Endothelial cell of umbilical vein (primary cell): ENCODE measurements around the gene PHACTR1. TPM values are rescaled to one million over a fixed set of nuclear protein-coding genes. Genes with fewer than 3 reads are reported as not detected.

Source experiments
- BruUV-seq: library from RNA; stranded (reverse); fragments of 400-500 nt; replicated peaks from 2 replicates; lab custom pipeline; 2021; lab: Mats Ljungman, UMichigan
- CTCF ChIA-PET: fragments of 300-600, 350-600 bp; sonication (Branson Sonifier 250); formaldehyde crosslinking; loops from one replicate; lab custom pipeline; 2021; ENCODE audit warnings: antibody characterized with exemption, inconsistent platforms; lab: Charles Lee
- POLR2A ChIA-PET: fragments of 300-600, 350-600 bp; sonication (Branson Sonifier 250); formaldehyde crosslinking; loops from one replicate; lab custom pipeline; 2021; ENCODE audit warnings: antibody characterized with exemption, inconsistent platforms; lab: Charles Lee
- DNase-seq: peaks from one replicate; pipeline ENCODE4 v3.0.0-alpha.2; 2011; ENCODE audit warnings: low read depth, low spot score
- FAIRE-seq: peaks from 2 replicates; lab custom pipeline; 2011; peaks lifted over from hg19 to GRCh38; lab: Jason Lieb, UNC
- H2AFZ ChIP-seq: 2 replicates; pipeline ENCODE4 v1.6.0; 2012; ENCODE audit warnings: low read depth, low read length, control low read depth, inconsistent platforms
- H3K27ac ChIP-seq: 2 replicates; pipeline ENCODE4 v1.5.1; 2011; ENCODE audit warnings: low read depth, mild to moderate bottlenecking, control low read depth, low read length, moderate library complexity; ENCODE audit not compliant: insufficient read depth
- H3K27me3 ChIP-seq, 2 experiments: 2 replicates each; pipeline versions ENCODE4 v1.6.0 to v1.6.1; 2011; ENCODE audit warnings: low read length in 2 of 2, mixed read lengths in 1 of 2; ENCODE audit not compliant: control insufficient read depth in 2 of 2, insufficient read depth in 2 of 2
- H3K36me3 ChIP-seq, 2 experiments: 2 replicates in 1 of 2; 3 replicates in 1 of 2; pipeline ENCODE4 v1.5.1; 2011; ENCODE audit warnings: low read length in 2 of 2, mild to moderate bottlenecking in 1 of 2, moderate library complexity in 1 of 2; ENCODE audit not compliant: control insufficient read depth in 2 of 2, insufficient read depth in 2 of 2; ENCODE audit errors: extremely low read depth in 1 of 2
- H3K4me1 ChIP-seq: 3 replicates; pipeline ENCODE4 v1.5.1; 2011; ENCODE audit warnings: mild to moderate bottlenecking, low read length; ENCODE audit not compliant: control insufficient read depth, insufficient read depth; ENCODE audit errors: extremely low read depth
- H3K4me2 ChIP-seq: 2 replicates; pipeline ENCODE4 v1.6.1; 2011; ENCODE audit warnings: low read length, control low read depth, mixed read lengths; ENCODE audit not compliant: insufficient read depth
- H3K4me3 ChIP-seq, 3 experiments: fragments of 200-600 bp in 1 of 3; sonication (generic), shearing (Covaris generic) in 1 of 3; replicated peaks in 1 of 3; 2 replicates each; pipeline ENCODE4 v1.5.1; 2011 to 2016; ENCODE audit warnings: control low read depth in 3 of 3, low read length in 3 of 3, mild to moderate bottlenecking in 2 of 3, inconsistent platforms in 1 of 3, low read depth in 1 of 3, moderate library complexity in 1 of 3; ENCODE audit not compliant: insufficient read depth in 1 of 3
- H3K79me2 ChIP-seq: 2 replicates; pipeline ENCODE4 v1.6.0; 2012; ENCODE audit warnings: low read length, inconsistent platforms; ENCODE audit not compliant: control insufficient read depth, insufficient read depth
- H3K9ac ChIP-seq: replicated peaks from 2 replicates; pipeline ENCODE3; 2011; ENCODE audit warnings: low read length, control low read depth; ENCODE audit not compliant: insufficient read depth; ENCODE audit errors: extremely low read depth
- H3K9me1 ChIP-seq: replicated peaks from 3 replicates; pipeline ENCODE4 v1.6.0; 2011; ENCODE audit warnings: mild to moderate bottlenecking, low read length; ENCODE audit not compliant: control insufficient read depth, insufficient read depth; ENCODE audit errors: extremely low read depth
- H3K9me3 ChIP-seq: replicated peaks from 2 replicates; pipeline ENCODE4 v1.5.1; 2012; ENCODE audit warnings: low read length, inconsistent platforms; ENCODE audit not compliant: control insufficient read depth, insufficient read depth
- H4K20me1 ChIP-seq: replicated peaks from 2 replicates; pipeline ENCODE3; 2011; ENCODE audit warnings: mild to moderate bottlenecking, low read length; ENCODE audit not compliant: control insufficient read depth, insufficient read depth; ENCODE audit errors: extremely low read depth
- CTCF ChIP-seq, 2 donors: IDR thresholded peaks; 1 replicate in 1 of 2; 2 replicates in 1 of 2; pipeline ENCODE4 v1.5.1; 2011; ENCODE audit warnings: low read length in 2 of 2, mild to moderate bottlenecking in 2 of 2, moderate library complexity in 2 of 2, control low read depth in 1 of 2, inconsistent platforms in 1 of 2, low read depth in 1 of 2; ENCODE audit not compliant: insufficient read depth in 1 of 2; ENCODE audit errors: extremely low read depth in 1 of 2
- EZH2 ChIP-seq: IDR thresholded peaks from 2 replicates; pipeline ENCODE4 v1.6.1; 2012; ENCODE audit warnings: borderline replicate concordance, low read depth, mild to moderate bottlenecking, moderate library complexity, low read length, inconsistent platforms; ENCODE audit not compliant: severe bottlenecking
- FOS ChIP-seq: IDR thresholded peaks from 2 replicates; pipeline ENCODE4 v1.6.1; 2011; ENCODE audit warnings: mild to moderate bottlenecking, low read length, moderate library complexity, borderline replicate concordance; ENCODE audit not compliant: insufficient read depth
- GATA2 ChIP-seq: IDR thresholded peaks from 2 replicates; pipeline ENCODE4 v1.7.0; 2011; ENCODE audit warnings: low read depth, mild to moderate bottlenecking, moderate library complexity, mixed read lengths, low read length; ENCODE audit not compliant: insufficient read length, insufficient read depth
- JUN ChIP-seq: IDR thresholded peaks from 2 replicates; pipeline ENCODE4 v1.6.1; 2011; ENCODE audit warnings: borderline replicate concordance, low read depth; ENCODE audit not compliant: insufficient read length, insufficient read depth
- MYC ChIP-seq: IDR thresholded peaks from one replicate; pipeline ENCODE4 v1.6.1; 2011; ENCODE audit warnings: mild to moderate bottlenecking, low read depth, low read length
- POLR2A ChIP-seq: IDR thresholded peaks from 2 replicates; pipeline ENCODE4 v1.6.1; 2012; ENCODE audit warnings: low read depth, mild to moderate bottlenecking, control low read depth, low read length
- POLR2AphosphoS5 ChIP-seq: IDR thresholded peaks from 2 replicates; pipeline ENCODE4 v1.6.1; 2012; ENCODE audit warnings: low read depth, mild to moderate bottlenecking, control low read depth, low read length, moderate library complexity; ENCODE audit not compliant: insufficient read depth
- dilution Hi-C: fragments of 300-500 bp; cut with MboI; formaldehyde crosslinking; loops from one replicate; pipeline ENCODE4 v1.15.0; 2019; ENCODE audit warnings: low sequenced_read_pairs; ENCODE audit not compliant: extremely low pct_ligation_motif_present
- intact Hi-C: fragments of 100-400 bp; cut with micrococcal nuclease; formaldehyde crosslinking; loops from one replicate; pipeline ENCODE4 v1.10.0; 2022
- polyA plus RNA-seq, 4 experiments: library from polyadenylated mRNA; depleted of rRNA in 3 of 4; stranded (reverse) in 3 of 4; unstranded in 1 of 4; fragments of >200 nt; gene quantifications; 2 replicates each; pipeline versions ENCODE4 v1.2.1 to v1.2.3, GENCODE V29; 2011 to 2012; ENCODE audit warnings: missing spikeins in 1 of 4
- total RNA-seq: library from RNA; stranded (reverse); gene quantifications from 2 replicates; pipeline ENCODE4 v1.2.3, GENCODE V29; 2021
- TF ChIP-seq, protein P1 (sequence below): IDR thresholded peaks from 2 replicates; pipeline ENCODE4 v1.6.1; 2011; ENCODE audit not compliant: insufficient read depth, insufficient read length

The PHACTR1 gene
- total and polyA plus RNA-seq, 2 donors (not counting 3 experiments of a cell fraction or from before 2014, with no cell fraction given): 2.4 to 23.2 TPM

GRCh38 chr6:13142611-13143010, 426.0 kb downstream of the PHACTR1 start:
- Histone ChIP-seq H3K9me3 (no peaks in the 10 kb centered on the region), H3K27me3 (no peaks in the 10 kb centered on the region), H3K9me1 (no peaks in the 10 kb centered on the region), H3K4me2 (no peak overlapping the region), H3K9ac (no peak overlapping the region), H3K4me1 (no peaks in the 10 kb centered on the region), H4K20me1 (no peaks in the 10 kb centered on the region), H3K4me3 (no peak overlapping the region), H3K27ac (no peak overlapping the region), H3K36me3 (no peaks in the 10 kb centered on the region), H2AFZ (no peak overlapping the region), H3K79me2 (no peaks in the 10 kb centered on the region)
- TF ChIP-seq GATA2 (no peak), POLR2A (no peak), MYC (no peak), CTCF (IDR thresholded peaks at IDR 0.05; ENCODE audit: extremely low read depth in 1 of 2, insufficient read depth in 1 of 2, low read depth in 1 of 2, low read length in 2 of 2) (no peak), JUN (no peak), EZH2 (no peak)
- DNase-seq (no peak), FAIRE-seq (no peak)
- ChIA-PET CTCF (no interaction called here), POLR2A (no interaction called here)
- no TSS peak for BruUV-seq
- intact Hi-C loops (no loop called here), dilution Hi-C loops (no loop called here)

DNA sequence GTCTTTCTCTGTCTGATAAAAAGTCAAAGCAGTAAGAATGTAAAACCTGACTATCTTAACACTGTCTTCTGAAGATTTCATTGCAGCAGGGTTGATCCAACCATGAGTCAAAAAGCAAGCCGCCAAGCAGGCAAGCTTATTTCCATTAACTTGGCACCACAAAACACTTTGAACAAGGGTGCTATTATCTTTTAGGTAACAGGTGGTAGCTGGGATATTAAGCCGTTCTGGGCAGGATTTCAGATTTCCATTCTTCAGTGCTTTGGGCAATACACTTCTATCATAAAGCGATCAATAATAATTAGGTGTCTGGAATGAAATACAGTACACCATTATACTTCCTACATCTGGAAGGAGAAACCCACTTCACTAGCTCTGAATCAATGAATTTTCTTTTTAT, 429.9 kb downstream of the PHACTR1 start:
- intact Hi-C loops (no loop called here), dilution Hi-C loops (no loop called here)
- Histone ChIP-seq H3K9me3 (no peaks in the 10 kb centered on the region), H3K36me3 (no peaks in the 10 kb centered on the region), H3K27me3 (no peaks in the 10 kb centered on the region), H4K20me1 (no peaks in the 10 kb centered on the region), H3K4me3 (no peak overlapping the region), H2AFZ (no peak overlapping the region), H3K4me2 (no peak overlapping the region), H3K4me1 (no peaks in the 10 kb centered on the region), H3K9ac (no peak overlapping the region), H3K9me1 (no peaks in the 10 kb centered on the region), H3K79me2 (no peaks in the 10 kb centered on the region), H3K27ac (no peak overlapping the region)
- DNase-seq: no peak
- ChIA-PET CTCF (interaction anchor here (1.5 to 1.6 kb wide), 2 partner anchors 10 to 28 kb away, joined by 3 to 5 read pairs; no protein-coding TSS in a partner anchor), POLR2A (no interaction called here)
- BruUV-seq: no TSS peak
- FAIRE-seq: no peak
- TF ChIP-seq EZH2: no peak
- no peak for TF ChIP-seq MYC
- no peak for TF ChIP-seq JUN
- TF ChIP-seq CTCF (IDR thresholded peaks at IDR 0.05; ENCODE audit: extremely low read depth in 1 of 2, insufficient read depth in 1 of 2, low read depth in 1 of 2, low read length in 2 of 2): no peak
- no peak for TF ChIP-seq POLR2A
- TF ChIP-seq FOS: no peak
- TF ChIP-seq GATA2: no peak
- TF ChIP-seq, protein P1, sequence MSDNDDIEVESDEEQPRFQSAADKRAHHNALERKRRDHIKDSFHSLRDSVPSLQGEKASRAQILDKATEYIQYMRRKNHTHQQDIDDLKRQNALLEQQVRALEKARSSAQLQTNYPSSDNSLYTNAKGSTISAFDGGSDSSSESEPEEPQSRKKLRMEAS: no peak
- no peak for TF ChIP-seq POLR2AphosphoS5
